GM19240 (cell line): ENCODE measurements around the gene TULP4.

Experiments
- DNase-seq: peaks from one replicate; pipeline ENCODE4 v3.0.0; 2011; ENCODE audit warnings: low spot score; ENCODE audit not compliant: insufficient read length

The TULP4 gene

GRCh38 chr6:158416883-158417759 lies 104.9 kb downstream of the TULP4 start:
- DNase-seq, result no peak

GRCh38 chr6:158417760-158418098 lies 105.5 kb downstream of the TULP4 start:
- DNase-seq, result no peak

GRCh38 chr6:158418501-158418900 lies 106.2 kb downstream of the TULP4 start:
- DNase-seq, result no peak

GRCh38 chr6:158419339-158419909 lies 107.2 kb downstream of the TULP4 start:
- DNase-seq, result no peak

GRCh38 chr6:158421381-158421780 lies 109.1 kb downstream of the TULP4 start:
- DNase-seq, result no peak

- no peak for DNase-seq
Observed at GRCh38 chr6:158422629-158423238, 110.5 kb downstream of the TULP4 start.

GRCh38 chr6:158431036-158431435 lies 118.8 kb downstream of the TULP4 start:
- DNase-seq, result no peak

- DNase-seq, result no peak
Observed at GRCh38 chr6:158431560-158431959, 119.3 kb downstream of the TULP4 start.

- no peak for DNase-seq
Observed at GRCh38 chr6:158437571-158437970, 125.3 kb downstream of the TULP4 start.

- DNase-seq, result no peak
Observed at GRCh38 chr6:158438226-158438625, 126.0 kb downstream of the TULP4 start.

GRCh38 chr6:158439255-158439654 lies 127.0 kb downstream of the TULP4 start:
- peak; percentile 63 for DNase-seq

GRCh38 chr6:158441716-158442215 lies 129.5 kb downstream of the TULP4 start:
- DNase-seq, result no peak

GRCh38 chr6:158442306-158442705 lies 130.0 kb downstream of the TULP4 start:
- no peak for DNase-seq

GRCh38 chr6:158445426-158446085 lies 133.3 kb downstream of the TULP4 start:
- DNase-seq, result no peak

- DNase-seq, result no peak
Observed at GRCh38 chr6:158448856-158449255, 136.6 kb downstream of the TULP4 start.

- DNase-seq, result no peak
Observed at GRCh38 chr6:158452191-158452590, 139.9 kb downstream of the TULP4 start.

- no peak for DNase-seq
Observed at GRCh38 chr6:158457131-158457530, 144.9 kb downstream of the TULP4 start.

- no peak for DNase-seq
Observed at GRCh38 chr6:158457616-158458278, 145.5 kb downstream of the TULP4 start.

GRCh38 chr6:158459726-158460125 lies 147.5 kb downstream of the TULP4 start:
- no peak for DNase-seq

GRCh38 chr6:158460602-158461169 lies 148.4 kb downstream of the TULP4 start:
- DNase-seq, result no peak

GRCh38 chr6:158461954-158462353 lies 149.7 kb downstream of the TULP4 start:
- DNase-seq, result no peak
